BLaER1 treated with 17β-estradiol and CSF1 and Interleukin-3, amounts not matched to agents 10 nM and 100 nM (cell line): ENCODE data around the gene ARID5B.

ENCODE experiments used
- H3K27ac ChIP-seq, 11 experiments: shearing (Covaris generic); formaldehyde crosslinking; 2 replicates each; pipeline ENCODE4 v1.8.1; 2022
- H3K27me3 ChIP-seq, 11 experiments: shearing (Covaris generic); formaldehyde crosslinking; 2 replicates each; pipeline ENCODE4 v1.8.1; 2022
- H3K36me3 ChIP-seq, 11 experiments: shearing (Covaris generic); formaldehyde crosslinking; 2 replicates each; pipeline ENCODE4 v1.8.1; 2022
- H3K4me1 ChIP-seq, 10 experiments: shearing (Covaris generic); formaldehyde crosslinking; 2 replicates each; pipeline ENCODE4 v1.8.1; 2022
- H3K4me2 ChIP-seq, 11 experiments: shearing (Covaris generic); formaldehyde crosslinking; 2 replicates each; pipeline ENCODE4 v1.8.1; 2022
- H3K4me3 ChIP-seq, 10 experiments: shearing (Covaris generic); formaldehyde crosslinking; 2 replicates each; pipeline ENCODE4 v1.8.1; 2022
- H3K9ac ChIP-seq, 11 experiments: shearing (Covaris generic); formaldehyde crosslinking; 2 replicates each; pipeline ENCODE4 v1.8.1; 2022
- H3K9me3 ChIP-seq, 11 experiments: shearing (Covaris generic); formaldehyde crosslinking; replicated peaks in 1 of 11; 2 replicates each; pipeline ENCODE4 v1.8.1; 2022
- H4K20me1 ChIP-seq, 11 experiments: shearing (Covaris generic); formaldehyde crosslinking; 2 replicates each; pipeline ENCODE4 v1.8.1; 2022
- Cebpa-rat ChIP-seq, 11 experiments: shearing (Covaris generic); IDR thresholded peaks; 2 replicates each; pipeline ENCODE4 v1.8.1; 2022

ARID5B gene

DNA sequence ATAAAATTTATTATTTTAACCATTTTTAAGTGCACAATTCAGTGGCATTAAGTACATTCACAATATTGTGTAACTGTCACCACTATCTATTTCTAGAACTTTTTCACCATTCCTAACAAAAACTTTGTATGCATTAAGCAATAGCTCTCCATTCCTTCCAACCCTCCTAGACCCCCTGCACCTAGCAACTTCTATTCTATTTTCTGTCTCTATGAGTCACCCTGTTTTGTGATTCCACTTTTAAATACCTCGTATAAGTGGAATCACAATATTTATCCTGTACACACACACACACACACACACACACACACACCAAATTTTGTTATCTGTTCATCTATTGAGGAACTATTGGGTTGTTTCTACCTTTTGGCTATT, 89.2 kb downstream of the ARID5B start:
- Histone ChIP-seq H3K9me3 (peaks cover 0 to 7% (median 0%) of the 10 kb centered on the region in 11 experiments; a peak in 3 of 22 replicates), H3K9ac (peak overlapping the region in 3 of 11 experiments; percentile 5 to 49 (median 42); a peak in 4 of 22 replicates), H3K36me3 (peaks cover 42 to 87% (median 68%) of the 10 kb centered on the region in 11 experiments), H4K20me1 (peaks cover 0 to 21% (median 0%) of the 10 kb centered on the region in 11 experiments; a peak in 2 of 22 replicates), H3K27ac (peak overlapping the region; percentile 51 to 99 (median 82); a peak in 20 of 22 replicates), H3K4me3 (no peak overlapping the region), H3K27me3 (no peaks in the 10 kb centered on the region), H3K4me1 (peaks cover 57 to 97% (median 74%) of the 10 kb centered on the region in 10 experiments), H3K4me2 (peak overlapping the region in 9 of 11 experiments; percentile 3 to 81 (median 57); a peak in 11 of 22 replicates)
- no peak for TF ChIP-seq Cebpa-rat (IDR thresholded peaks at IDR 0.05)

DNA sequence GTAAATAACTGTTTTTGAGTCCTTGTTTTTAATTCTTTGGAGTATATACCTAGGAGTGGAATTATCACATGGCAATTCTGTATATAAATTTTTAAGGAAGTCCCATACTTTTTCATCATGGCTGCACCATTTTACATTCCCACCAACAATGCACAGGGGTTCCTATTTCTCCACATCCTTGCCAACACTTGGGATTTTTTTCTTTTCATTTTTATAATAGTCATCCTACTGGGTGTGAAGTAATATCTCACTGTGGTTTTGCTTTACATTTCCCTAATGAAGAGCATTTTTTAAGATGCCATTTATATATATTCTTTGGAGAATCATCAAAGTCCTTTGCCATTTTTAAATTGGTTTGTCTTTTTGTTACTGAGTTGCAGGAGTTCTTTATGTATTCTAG, 89.7 kb downstream of the ARID5B start:
- Histone ChIP-seq H3K36me3 (peaks cover 41 to 87% (median 67%) of the 10 kb centered on the region in 11 experiments), H3K4me2 (peak overlapping the region in 7 of 11 experiments; percentile 38 to 81 (median 65); a peak in 11 of 22 replicates), H3K9me3 (peaks cover 0 to 7% (median 0%) of the 10 kb centered on the region in 11 experiments; a peak in 3 of 22 replicates), H4K20me1 (peaks cover 0 to 21% (median 0%) of the 10 kb centered on the region in 11 experiments; a peak in 2 of 22 replicates), H3K27ac (peak overlapping the region; percentile 70 to 99 (median 82); a peak in 21 of 22 replicates), H3K9ac (peak overlapping the region in 4 of 11 experiments; percentile 78 to 91 (median 86); a peak in 4 of 22 replicates), H3K4me1 (peaks cover 53 to 97% (median 70%) of the 10 kb centered on the region in 10 experiments), H3K27me3 (no peaks in the 10 kb centered on the region), H3K4me3 (no peak overlapping the region)
- no peak for TF ChIP-seq Cebpa-rat (IDR thresholded peaks at IDR 0.05)

DNA sequence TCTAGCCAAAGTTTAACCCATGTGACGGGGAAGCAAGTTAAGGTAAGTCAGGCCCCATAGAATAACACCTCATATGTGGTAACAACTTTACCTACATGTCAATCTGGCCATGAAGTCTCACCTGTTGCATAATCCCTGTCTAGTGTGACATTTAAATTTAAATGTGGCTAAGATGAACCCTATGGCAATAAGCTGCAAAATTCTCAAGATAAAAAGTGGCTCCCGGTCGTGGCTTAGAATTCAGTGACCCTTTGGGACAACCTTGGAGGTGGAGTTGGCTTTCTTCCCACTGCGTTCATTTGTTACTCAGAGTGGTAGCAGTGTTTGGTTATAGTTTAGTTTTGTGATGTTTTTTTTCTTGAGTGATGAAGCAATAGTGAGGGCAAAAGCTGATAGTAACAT, 90.6 kb downstream of the ARID5B start:
- peak overlapping the region; percentile 31 to 81 (median 62) for H3K4me2 ChIP-seq
- no peak for TF ChIP-seq Cebpa-rat (IDR thresholded peaks at IDR 0.05)
- H3K27ac ChIP-seq: peak overlapping the region; percentile 70 to 99 (median 82)

DNA sequence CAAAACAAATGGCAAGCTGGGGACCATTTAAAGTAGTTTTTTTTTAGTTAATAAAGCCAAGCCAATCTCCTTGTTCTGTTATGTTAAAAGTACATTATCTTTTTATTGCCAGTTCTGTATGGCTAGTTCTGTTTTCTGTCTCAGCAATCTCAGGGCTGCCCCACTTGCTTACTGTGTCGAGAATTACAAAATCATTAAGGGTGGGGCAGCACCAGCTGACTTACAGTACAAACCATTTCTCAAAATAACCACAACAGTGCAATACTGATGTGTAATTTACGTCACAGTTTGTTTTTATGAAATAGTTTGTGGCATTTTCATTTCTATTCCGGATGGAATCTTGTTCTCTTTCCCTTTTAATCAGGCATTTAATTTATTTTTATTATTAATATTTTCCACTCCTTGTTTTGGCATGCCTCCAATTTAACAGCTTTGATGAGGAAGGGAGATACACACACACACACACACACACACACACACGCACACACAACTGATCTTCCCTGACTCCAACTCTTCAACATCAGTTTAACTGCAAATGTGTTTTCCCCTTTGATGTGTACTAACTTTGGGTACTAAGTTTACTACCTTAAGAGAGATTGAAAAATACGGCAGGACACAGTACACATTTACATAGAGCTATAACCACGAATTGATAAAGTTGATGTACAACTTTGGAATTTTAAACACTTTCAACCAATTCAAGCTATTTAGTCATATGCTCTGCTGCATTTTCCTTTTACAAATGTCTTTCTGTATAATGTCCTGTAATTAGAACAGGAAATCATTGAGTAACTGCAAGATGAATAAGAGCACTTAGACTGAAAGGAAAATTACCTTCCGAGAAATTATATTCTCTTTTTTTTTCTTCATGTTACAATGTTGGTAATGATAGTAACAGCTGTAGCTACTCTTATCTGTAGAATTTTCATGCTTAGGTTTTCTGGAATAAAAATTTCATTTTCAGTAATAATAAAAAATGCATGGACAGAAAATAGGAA, 91.5 kb downstream of the ARID5B start:
- no peak overlapping the region; a peak in 2 of 20 replicates for H3K4me3 ChIP-seq
- peaks cover 0 to 11% (median under 1%) of the 10 kb centered on the region in 11 experiments; a peak in 6 of 22 replicates for H3K9me3 ChIP-seq
- peaks cover 0 to 6% (median 0%) of the 10 kb centered on the region in 11 experiments; a peak in 2 of 22 replicates for H4K20me1 ChIP-seq
- peak overlapping the region; percentile 31 to 81 (median 62) for H3K4me2 ChIP-seq
- no peaks in the 10 kb centered on the region for H3K27me3 ChIP-seq
- peak overlapping the region; percentile 70 to 99 (median 82) for H3K27ac ChIP-seq
- peaks cover 43 to 88% (median 70%) of the 10 kb centered on the region in 11 experiments for H3K36me3 ChIP-seq
- H3K9ac ChIP-seq: peak overlapping the region; percentile 28 to 91 (median 59); a peak in 20 of 22 replicates
- peaks cover 35 to 95% (median 52%) of the 10 kb centered on the region in 10 experiments for H3K4me1 ChIP-seq
- TF ChIP-seq Cebpa-rat (IDR thresholded peaks at IDR 0.05): peak in 6 of 11 experiments; percentile 16 to 95 (median 86); a peak in 10 of 22 replicates

More for the DNA sequence above, 90.6 kb downstream of the ARID5B start:
- peaks cover 0 to 14% (median 0%) of the 10 kb centered on the region in 11 experiments; a peak in 2 of 22 replicates for H4K20me1 ChIP-seq
- H3K4me1 ChIP-seq: peaks cover 44 to 95% (median 61%) of the 10 kb centered on the region in 10 experiments
- H3K9ac ChIP-seq: peak overlapping the region; percentile 28 to 91 (median 59); a peak in 19 of 22 replicates
- H3K4me3 ChIP-seq: no peak overlapping the region
- H3K9me3 ChIP-seq: peaks cover 0 to 8% (median 0%) of the 10 kb centered on the region in 11 experiments; a peak in 3 of 22 replicates
- no peaks in the 10 kb centered on the region for H3K27me3 ChIP-seq
- H3K36me3 ChIP-seq: peaks cover 36 to 87% (median 63%) of the 10 kb centered on the region in 11 experiments

- Histone ChIP-seq H3K36me3 (peaks cover 46 to 89% (median 73%) of the 10 kb centered on the region in 11 experiments), H3K27ac (peak overlapping the region; percentile 70 to 99 (median 82); a peak in 21 of 22 replicates)
Observed at GRCh38 chr10:61993711-61994401, 92.4 kb downstream of the ARID5B start.

GRCh38 chr10:61994405-61995219, 93.1 kb downstream of the ARID5B start:
- Histone ChIP-seq H3K9me3 (peaks cover 0 to 25% (median 7%) of the 10 kb centered on the region in 11 experiments; a peak in 12 of 22 replicates), H3K27me3 (no peaks in the 10 kb centered on the region), H3K4me3 (no peak overlapping the region), H3K36me3 (peaks cover 54 to 89% (median 75%) of the 10 kb centered on the region in 11 experiments), H4K20me1 (peaks cover 0 to 18% (median 0%) of the 10 kb centered on the region in 11 experiments; a peak in 4 of 22 replicates), H3K9ac (peak overlapping the region in 4 of 11 experiments; percentile 78 to 91 (median 86); a peak in 6 of 22 replicates), H3K4me2 (peak overlapping the region in 5 of 11 experiments; percentile 44 to 79 (median 65); a peak in 8 of 22 replicates), H3K27ac (peak overlapping the region; percentile 70 to 99 (median 82); a peak in 20 of 22 replicates), H3K4me1 (peaks cover 32 to 95% (median 48%) of the 10 kb centered on the region in 10 experiments)
- TF ChIP-seq Cebpa-rat (IDR thresholded peaks at IDR 0.05): no peak

More at GRCh38 chr10:61993711-61994401, 92.4 kb downstream of the ARID5B start:
- peaks cover 32 to 95% (median 49%) of the 10 kb centered on the region in 10 experiments for H3K4me1 ChIP-seq
- H4K20me1 ChIP-seq: peaks cover 0 to 11% (median 0%) of the 10 kb centered on the region in 11 experiments; a peak in 3 of 22 replicates
- peak overlapping the region in 10 of 11 experiments; percentile 31 to 79 (median 56); a peak in 15 of 22 replicates for H3K4me2 ChIP-seq
- no peaks in the 10 kb centered on the region for H3K27me3 ChIP-seq
- H3K9me3 ChIP-seq: peaks cover 0 to 17% (median 5%) of the 10 kb centered on the region in 11 experiments; a peak in 11 of 22 replicates
- peak overlapping the region in 9 of 11 experiments; percentile 1 to 91 (median 72); a peak in 11 of 22 replicates for H3K9ac ChIP-seq
- TF ChIP-seq Cebpa-rat (IDR thresholded peaks at IDR 0.05): no peak
- H3K4me3 ChIP-seq: no peak overlapping the region; a peak in 1 of 20 replicates

- Histone ChIP-seq H3K36me3 (peaks cover 55 to 89% (median 75%) of the 10 kb centered on the region in 11 experiments), H4K20me1 (peaks cover 0 to 23% (median 0%) of the 10 kb centered on the region in 11 experiments; a peak in 4 of 22 replicates), H3K4me3 (no peak overlapping the region), H3K27ac (peak overlapping the region in 8 of 11 experiments; percentile 20 to 99 (median 89); a peak in 16 of 22 replicates), H3K4me2 (peak overlapping the region in 4 of 11 experiments; percentile 13 to 79 (median 58); a peak in 6 of 22 replicates), H3K9ac (peak overlapping the region in 3 of 11 experiments; percentile 13 to 56 (median 44); a peak in 4 of 22 replicates), H3K9me3 (peaks cover 0 to 29% (median 7%) of the 10 kb centered on the region in 11 experiments; a peak in 12 of 22 replicates), H3K27me3 (no peaks in the 10 kb centered on the region), H3K4me1 (peaks cover 28 to 95% (median 45%) of the 10 kb centered on the region in 10 experiments)
- TF ChIP-seq Cebpa-rat (IDR thresholded peaks at IDR 0.05): no peak
Observed at GRCh38 chr10:61995220-61995503, 93.7 kb downstream of the ARID5B start.
